Measurements from ENCODE around the gene GPS1. TPM values are rescaled to one million over a fixed set of nuclear protein-coding genes. Genes with fewer than 3 reads are reported as not detected.

The GPS1 gene
- total and polyA plus RNA-seq, 2 of the 4 experiments (the other 2 are of a cell fraction): 157 to 181 TPM

- peak; percentile 84 for TF ChIP-seq USF2 (IDR thresholded peaks at IDR 0.05; ENCODE audit: low read depth, low read length)
- no peak for TF ChIP-seq RFX5 (IDR thresholded peaks at IDR 0.05; ENCODE audit: low read depth, low read length)
These were observed 48.0 kb upstream of the GPS1 start (continued) for GRCh38 chr17:82003411-82004381.

Data from IMR-90 (cell line).